Kidney (tissue), 14 donors: ENCODE data around the gene PIK3R6. TPM values are rescaled to one million over a fixed set of nuclear protein-coding genes. Genes with fewer than 3 reads are reported as not detected.

Experiments
- DNase-seq, 5 donors: peaks; one replicate each; pipeline ENCODE4 v3.0.0-alpha.2; 2013 to 2020
- FAIRE-seq: peaks from 2 replicates; lab custom pipeline; 2012; peaks lifted over from hg19 to GRCh38; lab: Jason Lieb, UNC
- H3K27ac ChIP-seq, 2 donors: one replicate each; pipeline ENCODE4 v1.7.0; 2013; ENCODE audit warnings: low read depth in 2 of 2, low read length in 2 of 2, inconsistent platforms in 1 of 2
- H3K27me3 ChIP-seq: one replicate; pipeline ENCODE4 v1.7.1; 2013; ENCODE audit warnings: low read length, inconsistent platforms; ENCODE audit not compliant: control insufficient read depth, insufficient read depth
- H3K36me3 ChIP-seq, 3 donors: one replicate each; pipeline versions ENCODE4 v1.7.0 to v1.7.1; 2013; ENCODE audit warnings: low read length in 3 of 3, control low read depth in 1 of 3, inconsistent platforms in 1 of 3; ENCODE audit not compliant: insufficient read depth in 3 of 3, control insufficient read depth in 2 of 3
- H3K4me1 ChIP-seq, 3 donors: one replicate each; pipeline versions ENCODE4 v1.7.0 to v1.7.1; 2013; ENCODE audit warnings: low read length in 3 of 3, inconsistent platforms in 1 of 3, low read depth in 1 of 3; ENCODE audit not compliant: control insufficient read depth in 2 of 3, insufficient read depth in 2 of 3
- H3K4me3 ChIP-seq, 3 donors: one replicate each; pipeline versions ENCODE4 v1.7.0 to v1.8.1; 2013; ENCODE audit warnings: low read length in 3 of 3, control low read depth in 1 of 3, inconsistent platforms in 1 of 3
- H3K9ac ChIP-seq, 3 donors: one replicate each; pipeline versions ENCODE4 v1.7.0 to v1.7.1; 2013; ENCODE audit warnings: low read length in 3 of 3, control low read depth in 1 of 3, inconsistent platforms in 1 of 3
- H3K9me3 ChIP-seq, 3 donors: one replicate each; pipeline versions ENCODE4 v1.7.0 to v1.7.1; 2013; ENCODE audit warnings: low read length in 3 of 3, control low read depth in 1 of 3, inconsistent platforms in 1 of 3; ENCODE audit not compliant: control insufficient read depth in 2 of 3, insufficient read depth in 1 of 3
- intact Hi-C: fragments of 100-400 bp; cut with DNase I; formaldehyde crosslinking; loops from one replicate; pipeline ENCODE4 v1.11.1; 2022
- polyA plus RNA-seq: library from polyadenylated mRNA; stranded (reverse); fragments of 350-450 nt; fragmentation: Illumina TruSeq; extraction: RNeasy Lipid Tissue Mini Kit (QIAGEN cat#74804); gene quantifications from one replicate; pipeline ENCODE4 v1.2.3, GENCODE V29; 2014; ENCODE audit warnings: low read depth, low replicate concordance; ENCODE audit not compliant: insufficient read depth
- total RNA-seq: library from RNA; stranded (reverse); fragmentation: NEBNext Ultra II Directional; extraction: Animal tissue kit (Norgen Biotek cat#: 25700); gene quantifications from one replicate; pipeline ENCODE4 v1.2.1, GENCODE V29; 2021
- TF ChIP-seq, protein P1 (sequence below): IDR thresholded peaks from 3 replicates; pipeline ENCODE4 v1.5.1; 2012; ENCODE audit warnings: mild to moderate bottlenecking, moderate library complexity, borderline replicate concordance; ENCODE audit not compliant: insufficient read depth; ENCODE audit errors: extremely low read depth
- donor health status: control.
- donor health status: control.
- donor health status: control.
- donor health status: control.
- donor health status: control.
- donor health status: DM: yes; HTN: yes; CAD: no.
- donor health status: Normal renal cell carcinoma (clear cell type).

The PIK3R6 gene
- total and polyA plus RNA-seq, 2 donors from 2014 or later = 0.17 to 2.3 TPM

- H3K9me3 ChIP-seq = peaks cover 0 to 2% (median 0%) of the 10 kb centered on the region in 3 donors
- intact Hi-C loops = no loop called here
- no peak for FAIRE-seq
Measured at GRCh38 chr17:8830141-8830540, 37.3 kb downstream of the PIK3R6 start.

DNA sequence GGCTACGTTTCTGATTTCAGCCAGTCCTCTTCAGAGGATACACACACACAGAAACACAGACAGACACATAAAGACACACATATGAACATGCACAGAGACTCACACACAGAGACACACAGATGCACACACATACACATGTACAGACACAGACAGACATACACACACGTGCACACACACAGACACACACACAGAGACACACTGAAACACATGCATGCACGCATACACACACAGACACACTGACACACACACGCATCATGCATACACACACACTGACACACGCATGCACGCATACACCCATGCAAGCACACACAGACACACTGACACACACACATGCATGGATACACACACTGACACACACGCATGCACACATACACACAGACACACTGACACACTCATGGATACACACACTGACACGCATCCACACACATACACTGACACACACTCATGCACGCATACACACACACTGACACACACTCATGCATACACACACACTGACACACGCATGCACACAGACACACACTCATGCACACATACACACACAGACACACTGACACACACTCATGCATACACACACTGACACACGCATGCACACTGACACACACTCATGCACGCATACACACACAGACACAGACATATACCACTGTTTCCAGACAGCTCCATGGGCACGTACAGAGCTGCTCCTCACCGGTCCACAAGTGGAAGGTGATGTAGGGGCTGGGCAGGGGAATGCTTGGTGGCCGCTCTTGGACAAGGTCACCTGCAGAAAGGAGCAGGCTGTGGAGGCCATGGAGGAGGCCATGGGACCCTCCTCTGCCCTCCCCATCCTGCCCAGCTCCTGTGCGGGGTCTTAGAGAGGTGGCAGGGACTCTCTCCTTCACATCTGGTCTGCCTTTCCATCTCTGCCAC lies 38.2 kb downstream of the PIK3R6 start:
- FAIRE-seq (no peak), DNase-seq (no peak)
- no peak overlapping the region for H3K27ac ChIP-seq
- H3K9me3 ChIP-seq = peaks cover 0 to 4% (median 2%) of the 10 kb centered on the region in 3 donors
- H3K9ac ChIP-seq = no peak overlapping the region
- intact Hi-C loops = no loop called here
- H3K4me1 ChIP-seq = no peaks in the 10 kb centered on the region
- no peaks in the 10 kb centered on the region for H3K36me3 ChIP-seq
- H3K4me3 ChIP-seq = no peak overlapping the region
- no peaks in the 10 kb centered on the region for H3K27me3 ChIP-seq
- TF ChIP-seq, protein P1, sequence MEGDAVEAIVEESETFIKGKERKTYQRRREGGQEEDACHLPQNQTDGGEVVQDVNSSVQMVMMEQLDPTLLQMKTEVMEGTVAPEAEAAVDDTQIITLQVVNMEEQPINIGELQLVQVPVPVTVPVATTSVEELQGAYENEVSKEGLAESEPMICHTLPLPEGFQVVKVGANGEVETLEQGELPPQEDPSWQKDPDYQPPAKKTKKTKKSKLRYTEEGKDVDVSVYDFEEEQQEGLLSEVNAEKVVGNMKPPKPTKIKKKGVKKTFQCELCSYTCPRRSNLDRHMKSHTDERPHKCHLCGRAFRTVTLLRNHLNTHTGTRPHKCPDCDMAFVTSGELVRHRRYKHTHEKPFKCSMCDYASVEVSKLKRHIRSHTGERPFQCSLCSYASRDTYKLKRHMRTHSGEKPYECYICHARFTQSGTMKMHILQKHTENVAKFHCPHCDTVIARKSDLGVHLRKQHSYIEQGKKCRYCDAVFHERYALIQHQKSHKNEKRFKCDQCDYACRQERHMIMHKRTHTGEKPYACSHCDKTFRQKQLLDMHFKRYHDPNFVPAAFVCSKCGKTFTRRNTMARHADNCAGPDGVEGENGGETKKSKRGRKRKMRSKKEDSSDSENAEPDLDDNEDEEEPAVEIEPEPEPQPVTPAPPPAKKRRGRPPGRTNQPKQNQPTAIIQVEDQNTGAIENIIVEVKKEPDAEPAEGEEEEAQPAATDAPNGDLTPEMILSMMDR = no peak

More at GRCh38 chr17:8830141-8830540, 37.3 kb downstream of the PIK3R6 start:
- Histone ChIP-seq H3K27me3 (no peaks in the 10 kb centered on the region), H3K36me3 (no peaks in the 10 kb centered on the region), H3K4me1 (no peaks in the 10 kb centered on the region), H3K9ac (no peak overlapping the region), H3K27ac (no peak overlapping the region), H3K4me3 (no peak overlapping the region)
- DNase-seq = no peak
- TF ChIP-seq, protein P1 = no peak

GRCh38 chr17:8828517-8828875 lies 39.0 kb downstream of the PIK3R6 start:
- Histone ChIP-seq H3K4me1 (no peaks in the 10 kb centered on the region), H3K36me3 (no peaks in the 10 kb centered on the region), H3K27me3 (no peaks in the 10 kb centered on the region), H3K9ac (no peak overlapping the region), H3K4me3 (no peak overlapping the region), H3K9me3 (peaks cover 0 to 5% (median 2%) of the 10 kb centered on the region in 3 donors), H3K27ac (no peak overlapping the region)
- TF ChIP-seq, protein P1 = no peak
- intact Hi-C loops = no loop called here
- no peak for FAIRE-seq
- no peak for DNase-seq
